ENCODE data around the gene TARP.
"Not testable (repeated sequence)": the region's sequence is repeated elsewhere in the genome, so short reads cannot be mapped to it uniquely, and the experiment has no call there.

- TF ChIP-seq CTCF (conservative IDR thresholded peaks at IDR 0.05; ENCODE audit: low read length); EZH2phosphoT487 (IDR thresholded peaks at IDR 0.05; ENCODE audit: borderline replicate concordance): not testable (repeated sequence)
Observed at GRCh38 chr7:38234759-38235158, 38.7 kb downstream of the TARP start.
